Measurements from ENCODE around the gene GAS5. TPM values are rescaled to one million over a fixed set of nuclear protein-coding genes. Genes with fewer than 3 reads are reported as not detected.

GAS5 gene
- total RNA-seq, 1 experiment from 2014 or later = 798 TPM

GRCh38 chr1:173853074-173853473 is 14.7 kb downstream of the GAS5 start:
- TF ChIP-seq SIN3A (IDR thresholded peaks at IDR 0.05; ENCODE audit: low read depth) = no peak
- no peak for TF ChIP-seq EZH2phosphoT487 (IDR thresholded peaks at IDR 0.05; ENCODE audit: borderline replicate concordance)
- TF ChIP-seq EGR1 (IDR thresholded peaks at IDR 0.05; ENCODE audit: low read depth) = no peak
- TF ChIP-seq TCF7L2 (IDR thresholded peaks at IDR 0.05; ENCODE audit: borderline replicate concordance, extremely low read depth, insufficient read depth, insufficient read length) = no peak
- TF ChIP-seq RAD21 (IDR thresholded peaks at IDR 0.05; ENCODE audit: low read depth) = no peak
- TF ChIP-seq EZH2 (IDR thresholded peaks at IDR 0.05) = no peak
- no peak for TF ChIP-seq CEBPB (IDR thresholded peaks at IDR 0.05; ENCODE audit: low read depth)
- TF ChIP-seq SP1 (IDR thresholded peaks at IDR 0.05; ENCODE audit: low read depth) = no peak
- Histone ChIP-seq H3K9me2 (ENCODE audit: insufficient read depth) (no peaks in the 10 kb centered on the region), H3K27me3 (ENCODE audit: insufficient read depth, low read length) (no peaks in the 10 kb centered on the region), H3K79me2 (ENCODE audit: insufficient read depth, low read length) (no peaks in the 10 kb centered on the region), H3K4me2 (ENCODE audit: low read length) (no peak overlapping the region), H4K20me1 (ENCODE audit: insufficient read depth) (no peaks in the 10 kb centered on the region; the same call in 1 of the 2 replicates), H3K36me3 (ENCODE audit: control insufficient read depth in 1 of 2, insufficient read depth in 2 of 2, low read length in 2 of 2) (peaks cover 3 to 17% of the 10 kb centered on the region in 2 experiments; a peak in 2 of 4 replicates), H2AFZ (ENCODE audit: low read depth, low read length, poor library complexity, severe bottlenecking) (no peak overlapping the region), H3K9ac (ENCODE audit: low read length) (no peak overlapping the region), H3K4me1 (ENCODE audit: control insufficient read depth in 1 of 2, insufficient read depth in 2 of 2, low read length in 2 of 2) (no peaks in the 10 kb centered on the region), H3K9me3 (ENCODE audit: control insufficient read depth in 1 of 2, insufficient read depth in 1 of 2, low read depth in 1 of 2, low read length in 2 of 2) (no peaks in the 10 kb centered on the region), H3K4me3 (replicated peaks in 1 of 2; ENCODE audit: low read depth in 1 of 2, low read length in 2 of 2) (no peak overlapping the region), H3K27ac (ENCODE audit: low read depth, low read length) (no peak overlapping the region)
- DNase-seq (ENCODE audit: low read depth, low spot score) (no peak), ATAC-seq (no peak)
- ChIA-PET RAD21 (ENCODE audit: low non-redundant PET in 1 of 2, low total read pairs in 2 of 2, uncharacterized antibody in 2 of 2, unreplicated experiment in 2 of 2) (no interaction called here), POLR2A (no interaction called here), CTCF (no interaction called here)
- no TSS peak for BruUV-seq (replicated peaks)
- intact Hi-C loops (cut with micrococcal nuclease) = no loop called here

GRCh38 chr1:173852105-173852504 is 15.7 kb downstream of the GAS5 start:
- ATAC-seq = no peak
- RAD21 ChIA-PET (ENCODE audit: low non-redundant PET in 1 of 2, low total read pairs in 2 of 2, uncharacterized antibody in 2 of 2, unreplicated experiment in 2 of 2) = no interaction called here
- Histone ChIP-seq H3K9me2 (ENCODE audit: insufficient read depth) (no peaks in the 10 kb centered on the region), H2AFZ (ENCODE audit: low read depth, low read length, poor library complexity, severe bottlenecking) (no peak overlapping the region), H3K9ac (ENCODE audit: low read length) (no peak overlapping the region), H3K4me1 (ENCODE audit: control insufficient read depth in 1 of 2, insufficient read depth in 2 of 2, low read length in 2 of 2) (no peaks in the 10 kb centered on the region), H3K36me3 (ENCODE audit: control insufficient read depth in 1 of 2, insufficient read depth in 2 of 2, low read length in 2 of 2) (peaks cover 0 to 16% of the 10 kb centered on the region in 2 experiments; a peak in 2 of 4 replicates), H3K9me3 (ENCODE audit: control insufficient read depth in 1 of 2, insufficient read depth in 1 of 2, low read depth in 1 of 2, low read length in 2 of 2) (no peaks in the 10 kb centered on the region), H3K4me2 (ENCODE audit: low read length) (no peak overlapping the region), H3K79me2 (ENCODE audit: insufficient read depth, low read length) (no peaks in the 10 kb centered on the region), H3K27me3 (ENCODE audit: insufficient read depth, low read length) (no peaks in the 10 kb centered on the region), H3K4me3 (replicated peaks in 1 of 2; ENCODE audit: low read depth in 1 of 2, low read length in 2 of 2) (no peak overlapping the region), H4K20me1 (ENCODE audit: insufficient read depth) (no peaks in the 10 kb centered on the region; the same call in 1 of the 2 replicates), H3K27ac (ENCODE audit: low read depth, low read length) (no peak overlapping the region)
- no TSS peak for BruUV-seq (replicated peaks)
- no peak for DNase-seq (ENCODE audit: low read depth, low spot score)
- POLR2A ChIA-PET = interaction anchor here (1.2 to 1.6 kb wide), 3 partner anchors 9 to 14 kb away, joined by 4 to 5 read pairs (median 5); no protein-coding TSS in a partner anchor
- intact Hi-C loops (cut with micrococcal nuclease) = no loop called here
- CTCF ChIA-PET = interaction anchor here (0.7 kb wide), 1 partner anchor 366 kb away, joined by 3 read pairs; no protein-coding TSS in a partner anchor
- TF ChIP-seq RAD21 (IDR thresholded peaks at IDR 0.05; ENCODE audit: low read depth) = no peak
- no peak for TF ChIP-seq ZNF274 (IDR thresholded peaks at IDR 0.05; ENCODE audit: low read depth, low read length)
- no peak for TF ChIP-seq SIN3A (IDR thresholded peaks at IDR 0.05; ENCODE audit: low read depth)
- TF ChIP-seq CBX3 (IDR thresholded peaks at IDR 0.05; ENCODE audit: low read depth) = no peak
- TF ChIP-seq SP1 (IDR thresholded peaks at IDR 0.05; ENCODE audit: low read depth) = no peak
- TF ChIP-seq YY1 (IDR thresholded peaks at IDR 0.05; ENCODE audit: extremely low read depth, insufficient replicate concordance, low read depth, low read length) = no peak
- no peak for TF ChIP-seq POLR2AphosphoS5 (IDR thresholded peaks at IDR 0.05; ENCODE audit: low read depth, low read length)

Measured in HCT116 (cell line).